ENCODE data around the gene SHMT1.
A peak's percentile ranks its signal among the peaks of the same experiment; 100 is the strongest.

Gene SHMT1

DNA sequence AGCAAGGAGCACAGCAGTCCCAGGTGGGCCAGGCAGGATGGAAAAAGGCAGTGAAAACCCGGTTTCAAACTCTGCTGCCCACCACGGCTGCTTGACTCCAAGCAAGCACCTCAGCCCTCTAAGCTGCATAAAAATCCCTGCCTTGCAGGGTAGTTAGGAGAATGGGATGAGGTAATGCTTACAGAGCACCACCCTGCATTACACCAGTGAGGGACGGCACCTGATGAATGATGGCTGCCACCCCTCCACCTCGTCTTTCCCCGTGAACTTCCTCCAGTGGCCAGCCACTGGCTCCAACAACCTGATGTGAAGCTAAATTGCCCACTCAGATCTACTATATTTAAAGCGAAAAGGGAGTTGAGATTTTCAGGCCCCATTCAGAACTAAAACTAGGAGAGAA lies 81.6 kb downstream of the SHMT1 start:
- DNase-seq (ENCODE audit: low spot score) = no peak

- peak; percentile 45 for DNase-seq (ENCODE audit: low spot score)
Measured at GRCh38 chr17:18280766-18281371, 82.5 kb downstream of the SHMT1 start.

DNA sequence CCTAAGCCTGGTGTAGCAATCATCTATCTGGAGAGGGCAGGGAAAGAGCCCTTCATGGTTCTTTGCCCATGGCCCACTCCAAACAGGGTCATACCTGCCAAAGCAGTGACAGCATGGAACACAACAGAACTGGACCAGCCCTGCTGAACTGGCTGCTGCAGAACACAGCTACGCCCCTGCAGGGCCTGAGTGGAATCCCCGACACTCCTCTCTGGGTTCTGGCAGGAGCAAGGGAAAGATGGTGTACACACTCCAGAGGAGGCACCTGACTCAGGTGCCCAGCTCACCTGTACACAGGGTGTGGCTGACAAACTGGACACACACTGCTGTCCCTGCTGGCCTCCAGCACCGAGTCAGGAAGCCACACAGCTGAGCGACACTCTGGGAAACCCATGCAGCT lies 83.1 kb downstream of the SHMT1 start:
- no peak for DNase-seq (ENCODE audit: low spot score)

GRCh38 chr17:18278867-18279266 lies 84.5 kb downstream of the SHMT1 start:
- no peak for DNase-seq (ENCODE audit: low spot score)
